ENCODE measurements around the gene PFN1.

DNA sequence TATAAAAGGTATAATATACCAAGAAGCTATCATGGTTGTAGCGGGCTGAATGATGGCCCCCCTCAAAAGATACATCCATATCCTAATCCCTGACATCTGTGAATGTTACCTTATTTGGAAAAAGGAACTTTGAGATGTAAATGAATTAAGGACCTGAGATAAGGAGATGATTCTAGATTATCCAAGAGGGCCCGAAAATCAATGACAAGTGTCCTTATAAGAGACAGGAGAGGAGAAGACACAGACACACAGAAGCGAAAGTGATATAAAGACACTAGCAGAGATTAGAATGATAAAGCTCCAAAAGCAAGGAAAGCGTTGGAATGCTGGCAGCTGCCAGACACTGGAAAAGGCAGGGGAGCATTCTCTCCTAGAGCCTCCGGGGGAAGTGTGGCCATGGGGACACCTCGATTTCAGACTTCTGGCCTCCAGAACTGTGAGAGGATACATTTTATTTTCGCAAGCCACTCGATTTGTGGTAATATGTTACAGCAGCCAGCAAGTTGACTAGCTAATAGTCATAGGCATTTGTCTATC, 28.8 kb downstream of the PFN1 start:
- TF ChIP-seq, protein P1, sequence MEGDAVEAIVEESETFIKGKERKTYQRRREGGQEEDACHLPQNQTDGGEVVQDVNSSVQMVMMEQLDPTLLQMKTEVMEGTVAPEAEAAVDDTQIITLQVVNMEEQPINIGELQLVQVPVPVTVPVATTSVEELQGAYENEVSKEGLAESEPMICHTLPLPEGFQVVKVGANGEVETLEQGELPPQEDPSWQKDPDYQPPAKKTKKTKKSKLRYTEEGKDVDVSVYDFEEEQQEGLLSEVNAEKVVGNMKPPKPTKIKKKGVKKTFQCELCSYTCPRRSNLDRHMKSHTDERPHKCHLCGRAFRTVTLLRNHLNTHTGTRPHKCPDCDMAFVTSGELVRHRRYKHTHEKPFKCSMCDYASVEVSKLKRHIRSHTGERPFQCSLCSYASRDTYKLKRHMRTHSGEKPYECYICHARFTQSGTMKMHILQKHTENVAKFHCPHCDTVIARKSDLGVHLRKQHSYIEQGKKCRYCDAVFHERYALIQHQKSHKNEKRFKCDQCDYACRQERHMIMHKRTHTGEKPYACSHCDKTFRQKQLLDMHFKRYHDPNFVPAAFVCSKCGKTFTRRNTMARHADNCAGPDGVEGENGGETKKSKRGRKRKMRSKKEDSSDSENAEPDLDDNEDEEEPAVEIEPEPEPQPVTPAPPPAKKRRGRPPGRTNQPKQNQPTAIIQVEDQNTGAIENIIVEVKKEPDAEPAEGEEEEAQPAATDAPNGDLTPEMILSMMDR (IDR thresholded peaks at IDR 0.05), result no peak
- TF ChIP-seq POLR2AphosphoS5 (IDR thresholded peaks at IDR 0.05) (no peak), POLR2A (IDR thresholded peaks at IDR 0.05) (no peak)
